ENCODE results near the gene TRAF3IP1. TPM values are rescaled to one million over a fixed set of nuclear protein-coding genes. Genes with fewer than 3 reads are reported as not detected.

Gene TRAF3IP1
- total RNA-seq, 6 experiments from 2014 or later: 15.7 to 21.7 (median 17.6) TPM

GRCh38 chr2:238412067-238412767, 91.9 kb downstream of the TRAF3IP1 start:
- no peak for DNase-seq
- H3K36me3 Mint-ChIP-seq (ENCODE audit: low read depth): peaks cover 17% of the 10 kb centered on the region
- H3K27me3 Mint-ChIP-seq (ENCODE audit: insufficient read depth): no peaks in the 10 kb centered on the region
- no peak overlapping the region for H3K4me3 Mint-ChIP-seq
- no peak overlapping the region for H3K27ac Mint-ChIP-seq
- H3K4me1 Mint-ChIP-seq (ENCODE audit: low read depth): no peaks in the 10 kb centered on the region
- TF ChIP-seq CTCF (IDR thresholded peaks at IDR 0.05): no peak
- peaks cover 13% of the 10 kb centered on the region for H3K9me3 Mint-ChIP-seq

GRCh38 chr2:238413368-238413767, 93.0 kb downstream of the TRAF3IP1 start:
- H3K27ac Mint-ChIP-seq: no peak overlapping the region
- no peak for DNase-seq
- TF ChIP-seq CTCF (IDR thresholded peaks at IDR 0.05): no peak
- H3K4me1 Mint-ChIP-seq (ENCODE audit: low read depth): peaks cover 3% of the 10 kb centered on the region; the same call in 1 of the 2 replicates
- H3K36me3 Mint-ChIP-seq (ENCODE audit: low read depth): peaks cover 17% of the 10 kb centered on the region
- H3K9me3 Mint-ChIP-seq: peaks cover 13% of the 10 kb centered on the region
- H3K4me3 Mint-ChIP-seq: no peak overlapping the region
- no peaks in the 10 kb centered on the region for H3K27me3 Mint-ChIP-seq (ENCODE audit: insufficient read depth)

GRCh38 chr2:238415036-238415764, 94.9 kb downstream of the TRAF3IP1 start:
- peaks cover 19% of the 10 kb centered on the region for H3K4me1 Mint-ChIP-seq (ENCODE audit: low read depth)
- H3K36me3 Mint-ChIP-seq (ENCODE audit: low read depth): peaks cover 17% of the 10 kb centered on the region
- no peak overlapping the region for H3K27ac Mint-ChIP-seq
- H3K9me3 Mint-ChIP-seq: peaks cover 13% of the 10 kb centered on the region
- no peak for TF ChIP-seq CTCF (IDR thresholded peaks at IDR 0.05)
- no peak overlapping the region for H3K4me3 Mint-ChIP-seq
- H3K27me3 Mint-ChIP-seq (ENCODE audit: insufficient read depth): no peaks in the 10 kb centered on the region
- no peak for DNase-seq

GRCh38 chr2:238415893-238416292, 95.6 kb downstream of the TRAF3IP1 start:
- DNase-seq: no peak
- Mint-ChIP-seq H3K4me1 (ENCODE audit: low read depth) (peaks cover 26% of the 10 kb centered on the region), H3K9me3 (peaks cover 13% of the 10 kb centered on the region), H3K27me3 (ENCODE audit: insufficient read depth) (no peaks in the 10 kb centered on the region), H3K27ac (no peak overlapping the region), H3K36me3 (ENCODE audit: low read depth) (peaks cover 17% of the 10 kb centered on the region), H3K4me3 (no peak overlapping the region)
- no peak for TF ChIP-seq CTCF (IDR thresholded peaks at IDR 0.05)

- Mint-ChIP-seq H3K27ac (no peak overlapping the region), H3K36me3 (ENCODE audit: low read depth) (peaks cover 17% of the 10 kb centered on the region), H3K4me1 (ENCODE audit: low read depth) (peaks cover 32% of the 10 kb centered on the region), H3K4me3 (no peak overlapping the region), H3K27me3 (ENCODE audit: insufficient read depth) (no peaks in the 10 kb centered on the region; the same call in 1 of the 2 replicates), H3K9me3 (peaks cover 13% of the 10 kb centered on the region)
- TF ChIP-seq CTCF (IDR thresholded peaks at IDR 0.05): no peak
- DNase-seq: no peak
These were observed 98.1 kb downstream of the TRAF3IP1 start for GRCh38 chr2:238418196-238418998.

All from HFFc6 (cell line).